T-helper 2 cell treated with Interferon-gamma antibody and Interleukin-4, amounts not matched to agents 5 μg/mL and 100 μg/mL, for 36 hours (primary cell): ENCODE measurements around the gene STX18.
"Not testable (repeated sequence)": the region's sequence is repeated elsewhere in the genome, so short reads cannot be mapped to it uniquely, and the experiment has no call there.

Source experiments
- DNase-seq: peaks from one replicate; pipeline ENCODE4 v3.0.0; 2021; ENCODE audit warnings: low spot score
- H3K27ac Mint-ChIP-seq: one replicate; pipeline ENCODE4 v1.8.0; 2021; ENCODE audit warnings: mild to moderate bottlenecking, mixed read lengths
- H3K27me3 Mint-ChIP-seq: one replicate; pipeline ENCODE4 v1.8.0; 2021; ENCODE audit warnings: low read depth, mixed read lengths
- H3K36me3 Mint-ChIP-seq: one replicate; pipeline ENCODE4 v1.8.0; 2021; ENCODE audit warnings: low read depth, mixed read lengths
- H3K4me1 Mint-ChIP-seq: one replicate; pipeline ENCODE4 v1.8.0; 2021; ENCODE audit warnings: low read depth, mixed read lengths
- H3K4me3 Mint-ChIP-seq: one replicate; pipeline ENCODE4 v1.8.0; 2022; ENCODE audit warnings: mild to moderate bottlenecking, moderate library complexity, mixed read lengths
- H3K9me3 Mint-ChIP-seq: one replicate; pipeline ENCODE4 v1.8.0; 2021; ENCODE audit warnings: mixed read lengths

Gene STX18

GRCh38 chr4:4472344-4472958, 69.4 kb downstream of the STX18 start:
- H3K27me3 Mint-ChIP-seq = no peaks in the 10 kb centered on the region
- no peak overlapping the region for H3K27ac Mint-ChIP-seq
- H3K4me3 Mint-ChIP-seq = no peak overlapping the region
- no peak for DNase-seq
- H3K4me1 Mint-ChIP-seq = peaks cover 2% of the 10 kb centered on the region
- no peaks in the 10 kb centered on the region for H3K9me3 Mint-ChIP-seq
- H3K36me3 Mint-ChIP-seq = peaks cover 10% of the 10 kb centered on the region

- Mint-ChIP-seq H3K9me3 (no peaks in the 10 kb centered on the region), H3K36me3 (peaks cover 14% of the 10 kb centered on the region), H3K4me1 (peaks cover 2% of the 10 kb centered on the region), H3K4me3 (no peak overlapping the region), H3K27ac (no peak overlapping the region), H3K27me3 (no peaks in the 10 kb centered on the region)
- DNase-seq = no peak
Measured at GRCh38 chr4:4471195-4471594, 70.7 kb downstream of the STX18 start.

- Mint-ChIP-seq H3K4me3 (no peak overlapping the region), H3K9me3 (peaks cover 3% of the 10 kb centered on the region), H3K27me3 (no peaks in the 10 kb centered on the region), H3K36me3 (peaks cover 23% of the 10 kb centered on the region), H3K27ac (no peak overlapping the region), H3K4me1 (peaks cover 2% of the 10 kb centered on the region)
- no peak for DNase-seq
Measured at GRCh38 chr4:4470208-4470607, 71.6 kb downstream of the STX18 start.

- H3K4me1 Mint-ChIP-seq, H3K9me3 Mint-ChIP-seq, H3K4me3 Mint-ChIP-seq, H3K27ac Mint-ChIP-seq, DNase-seq, H3K27me3 Mint-ChIP-seq: not testable (repeated sequence)
- H3K36me3 Mint-ChIP-seq = peaks cover 26% of the 10 kb centered on the region
Measured at GRCh38 chr4:4465238-4465637, 76.6 kb downstream of the STX18 start.

GRCh38 chr4:4462970-4463369, 78.9 kb downstream of the STX18 start:
- peaks cover 10% of the 10 kb centered on the region for H3K4me1 Mint-ChIP-seq
- peaks cover 6% of the 10 kb centered on the region for H3K9me3 Mint-ChIP-seq
- no peaks in the 10 kb centered on the region for H3K27me3 Mint-ChIP-seq
- no peak overlapping the region for H3K27ac Mint-ChIP-seq
- H3K4me3 Mint-ChIP-seq = no peak overlapping the region
- peaks cover 19% of the 10 kb centered on the region for H3K36me3 Mint-ChIP-seq
- DNase-seq = no peak

GRCh38 chr4:4461850-4462249, 80.0 kb downstream of the STX18 start:
- Mint-ChIP-seq H3K4me3 (no peak overlapping the region), H3K27ac (no peak overlapping the region), H3K9me3 (peaks cover 6% of the 10 kb centered on the region), H3K4me1 (peaks cover 10% of the 10 kb centered on the region), H3K27me3 (no peaks in the 10 kb centered on the region), H3K36me3 (peaks cover 20% of the 10 kb centered on the region)
- DNase-seq = no peak

- H3K36me3 Mint-ChIP-seq = peaks cover 18% of the 10 kb centered on the region
Measured at GRCh38 chr4:4461178-4461577, 80.7 kb downstream of the STX18 start.

GRCh38 chr4:4460759-4461158, 81.1 kb downstream of the STX18 start:
- no peaks in the 10 kb centered on the region for H3K27me3 Mint-ChIP-seq
- no peak for DNase-seq
- H3K36me3 Mint-ChIP-seq = peaks cover 14% of the 10 kb centered on the region
- no peak overlapping the region for H3K27ac Mint-ChIP-seq
- H3K9me3 Mint-ChIP-seq = peaks cover 6% of the 10 kb centered on the region
- peaks cover 10% of the 10 kb centered on the region for H3K4me1 Mint-ChIP-seq
- no peak overlapping the region for H3K4me3 Mint-ChIP-seq

More at GRCh38 chr4:4461178-4461577, 80.7 kb downstream of the STX18 start:
- no peak for DNase-seq
- Mint-ChIP-seq H3K4me1 (peaks cover 10% of the 10 kb centered on the region), H3K27ac (no peak overlapping the region), H3K4me3 (no peak overlapping the region), H3K9me3 (peaks cover 6% of the 10 kb centered on the region), H3K27me3 (no peaks in the 10 kb centered on the region)

- no peak overlapping the region for H3K27ac Mint-ChIP-seq
- no peaks in the 10 kb centered on the region for H3K9me3 Mint-ChIP-seq
- H3K36me3 Mint-ChIP-seq = peaks cover 3% of the 10 kb centered on the region
- H3K4me1 Mint-ChIP-seq = peaks cover 10% of the 10 kb centered on the region
- no peak overlapping the region for H3K4me3 Mint-ChIP-seq
- DNase-seq = no peak
- H3K27me3 Mint-ChIP-seq = no peaks in the 10 kb centered on the region
Measured at GRCh38 chr4:4459181-4459580, 82.7 kb downstream of the STX18 start.

GRCh38 chr4:4457803-4458553, 83.9 kb downstream of the STX18 start:
- no peak for DNase-seq
- peaks cover 10% of the 10 kb centered on the region for H3K4me1 Mint-ChIP-seq

GRCh38 chr4:4456816-4457578, 84.9 kb downstream of the STX18 start:
- H3K27me3 Mint-ChIP-seq = no peaks in the 10 kb centered on the region
- no peaks in the 10 kb centered on the region for H3K9me3 Mint-ChIP-seq
- H3K27ac Mint-ChIP-seq = no peak overlapping the region
- no peak overlapping the region for H3K4me3 Mint-ChIP-seq
- DNase-seq = no peak
- H3K36me3 Mint-ChIP-seq = peaks cover 6% of the 10 kb centered on the region
- peaks cover 6% of the 10 kb centered on the region for H3K4me1 Mint-ChIP-seq

More at GRCh38 chr4:4457803-4458553, 83.9 kb downstream of the STX18 start:
- Mint-ChIP-seq H3K27ac (no peak overlapping the region), H3K4me3 (no peak overlapping the region), H3K9me3 (no peaks in the 10 kb centered on the region), H3K36me3 (peaks cover 5% of the 10 kb centered on the region), H3K27me3 (no peaks in the 10 kb centered on the region)

GRCh38 chr4:4456351-4456750, 85.5 kb downstream of the STX18 start:
- Mint-ChIP-seq H3K4me1 (peaks cover under 1% of the 10 kb centered on the region), H3K9me3 (no peaks in the 10 kb centered on the region), H3K27ac (no peak overlapping the region), H3K36me3 (peaks cover 9% of the 10 kb centered on the region), H3K4me3 (no peak overlapping the region), H3K27me3 (no peaks in the 10 kb centered on the region)
- no peak for DNase-seq

GRCh38 chr4:4455210-4455865, 86.5 kb downstream of the STX18 start:
- DNase-seq = no peak
- Mint-ChIP-seq H3K4me1 (no peaks in the 10 kb centered on the region), H3K27ac (no peak overlapping the region), H3K9me3 (no peaks in the 10 kb centered on the region), H3K36me3 (peaks cover 9% of the 10 kb centered on the region), H3K27me3 (no peaks in the 10 kb centered on the region), H3K4me3 (no peak overlapping the region)

- no peaks in the 10 kb centered on the region for H3K4me1 Mint-ChIP-seq
- DNase-seq = no peak
- no peak overlapping the region for H3K4me3 Mint-ChIP-seq
- no peak overlapping the region for H3K27ac Mint-ChIP-seq
- no peaks in the 10 kb centered on the region for H3K27me3 Mint-ChIP-seq
- no peaks in the 10 kb centered on the region for H3K9me3 Mint-ChIP-seq
- H3K36me3 Mint-ChIP-seq = peaks cover 3% of the 10 kb centered on the region
Measured at GRCh38 chr4:4446434-4446833, 95.4 kb downstream of the STX18 start.
